GM19099 (cell line): Measurements from ENCODE around the gene SHANK3.

Experiments
- POLR2A ChIP-seq: IDR thresholded peaks from 3 replicates; pipeline ENCODE4 v1.6.1; 2011; ENCODE audit warnings: low read depth; ENCODE audit not compliant: insufficient read length; ENCODE audit errors: extremely low read depth

SHANK3 gene

GRCh38 chr22:50674130-50674500, 1.5 kb downstream of the SHANK3 start:
- no peak for TF ChIP-seq POLR2A

- no peak for TF ChIP-seq POLR2A
Observed at GRCh38 chr22:50674606-50675552, 2.3 kb downstream of the SHANK3 start.

- TF ChIP-seq POLR2A, result no peak
Observed at GRCh38 chr22:50675553-50676179, 3.0 kb downstream of the SHANK3 start.

GRCh38 chr22:50676180-50676636, 3.6 kb downstream of the SHANK3 start:
- TF ChIP-seq POLR2A, result no peak

- TF ChIP-seq POLR2A, result no peak
Observed at GRCh38 chr22:50676661-50677492, 4.3 kb downstream of the SHANK3 start.

- TF ChIP-seq POLR2A, result no peak
Observed at GRCh38 chr22:50677493-50678217, 5.0 kb downstream of the SHANK3 start.

GRCh38 chr22:50678218-50678650, 5.6 kb downstream of the SHANK3 start:
- no peak for TF ChIP-seq POLR2A

- TF ChIP-seq POLR2A, result no peak
Observed at GRCh38 chr22:50678651-50679521, 6.3 kb downstream of the SHANK3 start.

- no peak for TF ChIP-seq POLR2A
Observed at GRCh38 chr22:50683086-50683993, 10.7 kb downstream of the SHANK3 start.

GRCh38 chr22:50683994-50684371, 11.4 kb downstream of the SHANK3 start:
- TF ChIP-seq POLR2A, result no peak

GRCh38 chr22:50684501-50684900, 11.9 kb downstream of the SHANK3 start:
- TF ChIP-seq POLR2A, result no peak

GRCh38 chr22:50684986-50685385, 12.4 kb downstream of the SHANK3 start:
- TF ChIP-seq POLR2A, result no peak

- TF ChIP-seq POLR2A, result no peak
Observed at GRCh38 chr22:50686794-50687193, 14.2 kb downstream of the SHANK3 start.
